ENCODE results near the gene CD81.

Gene CD81

DNA sequence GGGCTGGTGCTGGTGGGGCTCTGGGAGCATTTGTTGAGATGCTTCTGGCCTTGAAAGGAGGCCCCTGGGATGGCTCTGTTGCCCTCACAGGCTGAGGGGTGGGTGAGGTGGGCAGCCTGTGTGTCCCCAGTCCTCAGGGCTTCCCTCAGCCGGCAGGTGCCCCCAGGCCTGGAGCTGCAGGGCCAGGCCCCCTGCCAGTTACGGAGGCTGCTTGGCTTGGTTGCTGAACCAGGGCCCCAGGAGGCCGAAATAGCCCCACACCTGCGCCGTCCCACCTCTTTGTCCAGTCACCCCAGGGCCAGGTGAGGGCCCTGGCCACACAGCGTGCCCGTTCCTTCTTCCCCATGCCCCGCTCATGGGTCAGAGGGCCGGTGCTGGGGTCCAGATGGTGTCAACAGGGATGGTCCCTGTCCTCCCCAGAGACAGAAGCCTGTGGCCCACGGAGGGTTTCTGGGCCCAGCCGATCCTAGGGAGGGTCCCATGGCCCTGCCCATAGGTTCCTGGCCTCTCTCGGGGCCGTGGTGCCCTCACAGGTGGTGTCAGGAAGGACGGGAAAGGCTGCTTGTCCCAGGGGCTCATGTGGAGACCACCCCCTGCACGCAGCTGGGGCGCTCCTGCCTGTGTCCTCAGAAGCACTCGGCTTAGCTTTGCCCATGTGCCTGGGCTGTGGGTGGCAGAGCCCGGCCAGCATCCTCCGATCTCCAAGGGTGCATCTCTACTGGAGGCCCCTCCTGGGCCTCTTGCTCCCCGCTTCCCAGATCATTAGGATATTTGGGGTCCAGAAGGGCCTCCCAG, 14.3 kb downstream of the CD81 start:
- no peak for DNase-seq

DNA sequence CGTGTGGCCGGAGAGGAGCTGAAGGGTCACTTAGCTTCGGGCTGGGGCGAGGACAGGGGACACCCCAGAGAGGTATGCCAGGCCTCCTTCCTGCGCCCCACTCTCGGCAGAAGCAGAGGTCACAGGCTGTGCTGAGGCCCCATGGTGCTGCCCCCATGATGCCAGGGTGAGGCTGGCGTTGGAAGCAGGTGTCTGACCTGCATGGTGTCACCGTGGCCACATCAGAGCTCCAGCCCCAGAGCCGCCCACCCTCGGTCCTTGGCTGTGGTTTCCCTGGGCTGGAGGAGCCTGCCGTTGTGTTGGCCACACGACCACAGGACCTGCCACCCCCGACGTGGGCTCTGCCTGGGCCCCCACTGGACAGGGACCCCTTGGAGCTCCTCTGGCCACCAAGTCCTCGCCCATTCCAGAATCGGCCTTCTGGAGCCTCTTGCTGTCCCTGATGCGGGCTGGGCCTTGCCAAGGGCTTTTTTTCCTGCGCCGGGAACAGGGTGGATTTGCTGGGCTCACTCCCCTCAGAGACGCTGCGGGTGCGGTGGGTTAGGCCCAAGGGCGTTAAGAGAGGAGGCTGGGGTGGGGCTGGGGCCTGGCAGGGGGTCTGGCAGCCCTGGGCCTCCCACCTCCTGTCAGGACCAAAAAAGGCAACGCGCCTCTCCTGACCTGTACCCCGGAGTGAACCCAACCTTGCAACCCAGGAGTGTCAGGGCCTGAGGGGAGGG, 15.3 kb downstream of the CD81 start:
- DNase-seq, result no peak

DNA sequence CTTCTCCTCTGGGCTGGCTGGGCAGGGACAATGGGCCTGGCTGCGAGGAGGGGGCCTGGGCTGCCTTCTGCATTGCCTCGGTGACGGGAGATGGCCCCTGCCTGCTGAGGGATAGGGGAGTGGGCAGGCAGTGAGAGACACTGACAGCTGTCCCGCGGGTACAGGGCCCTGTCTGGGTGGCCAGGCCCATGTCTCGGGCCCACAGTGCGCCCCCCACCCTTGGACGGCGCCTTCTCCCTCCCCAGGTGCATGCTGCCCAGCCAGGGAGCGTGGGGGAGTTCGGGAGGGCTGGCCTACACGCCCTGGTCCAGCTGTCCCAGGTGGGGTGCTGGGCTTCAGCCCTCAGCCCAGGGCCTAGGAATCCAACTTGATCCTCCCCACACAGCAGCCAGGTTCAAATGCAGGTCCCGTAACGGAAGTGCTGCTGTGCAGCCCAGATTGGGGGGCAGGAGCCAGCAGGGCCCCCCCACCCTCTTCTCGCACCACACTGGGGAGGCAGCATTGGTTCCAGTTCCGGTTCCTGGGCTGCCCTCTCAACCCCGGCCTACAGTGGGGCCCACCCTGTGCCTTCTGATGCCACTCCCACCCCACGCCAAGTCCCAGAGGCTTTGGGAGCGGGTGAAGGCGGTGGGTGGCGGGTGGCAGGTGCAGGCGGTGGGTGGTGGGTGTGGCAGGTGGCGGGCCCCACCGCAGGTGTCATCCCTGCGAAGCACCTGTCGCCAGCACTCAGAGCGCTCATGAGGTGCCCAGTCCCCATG, 16.2 kb downstream of the CD81 start:
- DNase-seq, result no peak

DNA sequence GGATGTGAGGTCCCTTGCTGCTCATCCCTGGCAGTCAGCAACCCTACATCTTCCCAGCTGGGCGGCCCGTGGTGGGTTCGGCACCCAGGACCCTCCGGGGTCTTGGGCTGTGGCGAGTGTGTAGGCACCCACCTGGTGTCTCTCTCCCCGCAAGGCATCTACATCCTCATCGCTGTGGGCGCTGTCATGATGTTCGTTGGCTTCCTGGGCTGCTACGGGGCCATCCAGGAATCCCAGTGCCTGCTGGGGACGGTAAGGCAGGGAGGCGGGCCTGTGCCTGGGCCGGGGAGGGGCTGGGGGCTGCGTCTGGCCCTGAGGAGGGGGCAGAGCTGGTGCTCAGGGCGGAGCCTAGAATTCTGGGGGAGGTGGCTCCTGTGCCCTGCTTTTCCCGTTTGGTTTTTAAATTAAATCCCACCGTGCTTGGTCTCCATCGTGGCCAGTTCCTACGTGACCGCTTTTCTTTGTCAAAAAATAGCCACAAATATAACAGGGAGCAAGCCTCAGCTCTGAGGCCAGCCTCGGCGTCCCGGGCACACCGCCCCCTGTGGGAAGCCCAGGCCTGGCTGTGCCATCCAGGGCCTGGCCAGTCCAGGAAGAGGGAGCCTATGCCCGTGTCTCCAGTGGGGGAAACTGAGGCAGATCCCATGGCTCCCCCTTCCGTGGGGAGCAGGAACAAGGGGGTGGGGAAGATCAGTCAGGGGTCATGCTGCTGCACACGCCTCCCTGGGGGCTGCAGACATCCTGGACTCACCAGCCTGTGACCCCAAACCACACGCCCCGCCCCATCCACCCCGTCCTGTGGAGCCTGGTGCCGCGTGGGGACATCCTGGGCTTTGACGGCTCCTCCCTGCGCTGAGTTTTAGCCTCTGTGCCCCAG, 17.1 kb downstream of the CD81 start:
- DNase-seq, result no peak

DNA sequence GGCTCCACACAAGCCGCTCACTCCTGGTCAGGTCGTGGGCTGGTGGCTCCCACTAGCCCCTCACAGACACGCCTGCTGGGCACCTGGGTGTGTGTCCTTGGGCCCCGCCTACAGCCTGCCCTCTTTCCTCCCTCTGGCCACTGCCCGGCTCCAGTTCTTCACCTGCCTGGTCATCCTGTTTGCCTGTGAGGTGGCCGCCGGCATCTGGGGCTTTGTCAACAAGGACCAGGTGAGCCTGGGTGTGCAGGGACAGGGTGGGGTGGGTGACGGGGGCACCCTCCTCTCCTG, 17.7 kb downstream of the CD81 start:
- no peak for DNase-seq

DNA sequence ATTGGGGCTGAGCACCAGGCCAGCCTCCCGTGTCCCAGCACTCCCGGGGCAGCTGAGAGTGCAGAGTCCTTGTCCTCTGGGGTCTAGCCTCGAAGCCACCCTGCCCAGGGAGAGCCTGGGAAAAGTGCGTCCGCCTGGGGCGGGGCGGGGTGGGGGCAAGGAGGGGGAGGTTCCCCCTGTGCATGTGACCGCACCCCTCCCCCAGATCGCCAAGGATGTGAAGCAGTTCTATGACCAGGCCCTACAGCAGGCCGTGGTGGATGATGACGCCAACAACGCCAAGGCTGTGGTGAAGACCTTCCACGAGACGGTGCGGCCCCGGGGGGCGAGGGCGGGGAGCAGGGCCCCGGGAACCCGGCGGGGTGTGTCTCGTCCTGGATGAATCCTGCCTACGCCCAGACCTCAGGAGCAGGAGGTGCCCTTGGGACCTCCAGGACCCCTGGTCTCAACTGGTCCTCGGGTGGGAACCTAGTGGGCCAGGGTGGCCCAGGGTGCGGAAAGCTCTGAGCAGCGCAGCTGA, 18.2 kb downstream of the CD81 start:
- no peak for DNase-seq

DNA sequence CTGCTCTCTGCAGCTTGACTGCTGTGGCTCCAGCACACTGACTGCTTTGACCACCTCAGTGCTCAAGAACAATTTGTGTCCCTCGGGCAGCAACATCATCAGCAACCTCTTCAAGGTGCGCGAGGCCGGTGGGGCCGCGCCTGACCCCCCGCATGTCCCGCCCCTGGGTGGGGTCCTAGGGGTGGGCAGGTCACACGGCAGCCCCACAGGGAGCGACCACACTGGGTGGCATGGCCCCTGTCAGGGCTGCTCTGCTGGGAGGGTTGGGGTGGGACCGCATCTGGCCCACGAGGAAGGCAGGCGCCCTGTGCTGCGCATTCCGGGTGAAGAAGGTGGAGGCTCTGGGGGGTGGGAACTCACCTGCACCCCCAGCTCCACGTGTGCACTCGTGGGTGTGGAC, 18.7 kb downstream of the CD81 start:
- no peak for DNase-seq

DNA sequence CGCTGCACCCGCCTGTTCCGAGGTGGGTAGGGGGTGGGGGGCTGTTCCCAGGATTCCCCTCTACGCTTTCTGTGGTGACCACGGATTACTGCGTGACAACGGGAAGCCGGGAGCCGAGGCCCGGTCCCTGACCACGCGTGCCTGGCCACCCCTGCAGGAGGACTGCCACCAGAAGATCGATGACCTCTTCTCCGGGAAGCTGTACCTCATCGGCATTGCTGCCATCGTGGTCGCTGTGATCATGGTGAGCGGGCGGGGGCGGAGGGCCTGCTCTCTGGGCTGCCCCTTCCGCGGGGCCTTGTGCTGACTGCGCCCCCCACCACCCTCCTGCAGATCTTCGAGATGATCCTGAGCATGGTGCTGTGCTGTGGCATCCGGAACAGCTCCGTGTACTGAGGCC, 19.4 kb downstream of the CD81 start:
- no peak for DNase-seq

DNA sequence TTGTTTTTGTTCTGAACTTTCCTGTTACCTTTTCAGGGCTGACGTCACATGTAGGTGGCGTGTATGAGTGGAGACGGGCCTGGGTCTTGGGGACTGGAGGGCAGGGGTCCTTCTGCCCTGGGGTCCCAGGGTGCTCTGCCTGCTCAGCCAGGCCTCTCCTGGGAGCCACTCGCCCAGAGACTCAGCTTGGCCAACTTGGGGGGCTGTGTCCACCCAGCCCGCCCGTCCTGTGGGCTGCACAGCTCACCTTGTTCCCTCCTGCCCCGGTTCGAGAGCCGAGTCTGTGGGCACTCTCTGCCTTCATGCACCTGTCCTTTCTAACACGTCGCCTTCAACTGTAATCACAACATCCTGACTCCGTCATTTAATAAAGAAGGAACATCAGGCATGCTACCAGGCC, 19.9 kb downstream of the CD81 start:
- no peak for DNase-seq

DNA sequence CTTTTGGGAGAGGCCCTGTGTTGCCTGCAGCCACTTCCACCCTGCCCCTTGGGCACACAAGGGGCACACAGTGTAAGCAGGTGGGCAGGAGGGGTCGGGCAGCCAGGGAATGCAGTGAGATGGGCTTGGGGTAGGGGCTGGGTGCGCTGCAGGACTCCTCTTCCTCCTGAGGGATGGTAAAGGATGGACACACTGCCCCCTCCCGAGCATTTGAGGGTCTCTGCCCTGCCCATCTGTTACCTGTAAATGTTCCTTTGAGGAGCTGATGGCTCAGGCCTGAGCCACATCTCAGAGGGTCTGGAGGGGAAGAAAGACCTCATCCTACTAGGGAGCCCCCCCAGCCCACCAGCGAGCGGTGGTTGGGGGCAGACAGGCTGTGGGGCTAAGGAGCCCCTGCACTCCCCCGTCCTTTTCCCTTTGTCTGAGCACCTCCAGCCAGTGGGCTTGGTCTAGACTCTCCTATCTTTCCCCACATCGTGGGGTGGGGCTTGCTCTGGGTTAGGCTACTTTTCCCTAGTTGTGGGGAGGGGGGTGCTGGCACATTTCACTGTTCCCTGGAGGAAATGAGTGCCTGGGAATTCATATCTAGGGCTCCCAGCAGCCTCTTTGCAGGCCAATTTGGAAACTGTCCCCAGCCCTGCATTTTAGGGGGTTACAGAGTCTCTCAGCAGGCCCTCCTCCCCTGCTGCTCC, 21.7 kb downstream of the CD81 start:
- no peak for DNase-seq

DNA sequence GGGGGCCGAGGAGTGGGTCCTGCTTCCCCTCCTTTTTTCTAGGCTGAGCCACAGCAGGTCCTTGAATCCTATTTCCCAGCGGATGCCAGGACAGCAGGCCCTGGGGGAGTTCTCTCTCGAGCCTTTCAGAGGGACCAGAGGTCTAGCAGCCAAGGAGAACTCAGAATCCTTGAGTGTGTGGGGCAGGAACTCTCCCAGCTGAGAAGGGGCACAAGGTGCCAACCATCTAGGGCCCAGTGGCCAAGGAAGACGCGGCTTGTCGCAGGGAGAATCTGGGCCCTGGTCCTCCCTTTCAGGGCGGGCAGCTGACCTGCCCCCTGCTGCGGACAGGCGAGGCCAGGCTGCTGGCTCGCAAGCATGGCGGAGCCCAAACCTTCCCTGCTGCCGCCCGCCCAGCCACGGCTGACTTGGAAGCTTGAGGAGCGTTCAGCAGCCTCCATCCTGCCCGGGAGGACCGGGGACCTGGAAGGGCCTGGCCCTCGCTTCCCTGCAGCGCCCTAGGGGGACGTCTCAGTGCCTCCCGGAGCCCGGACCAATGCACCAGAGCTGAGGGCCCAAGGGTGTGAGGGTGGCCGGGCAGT, 22.5 kb downstream of the CD81 start:
- no peak for DNase-seq

DNA sequence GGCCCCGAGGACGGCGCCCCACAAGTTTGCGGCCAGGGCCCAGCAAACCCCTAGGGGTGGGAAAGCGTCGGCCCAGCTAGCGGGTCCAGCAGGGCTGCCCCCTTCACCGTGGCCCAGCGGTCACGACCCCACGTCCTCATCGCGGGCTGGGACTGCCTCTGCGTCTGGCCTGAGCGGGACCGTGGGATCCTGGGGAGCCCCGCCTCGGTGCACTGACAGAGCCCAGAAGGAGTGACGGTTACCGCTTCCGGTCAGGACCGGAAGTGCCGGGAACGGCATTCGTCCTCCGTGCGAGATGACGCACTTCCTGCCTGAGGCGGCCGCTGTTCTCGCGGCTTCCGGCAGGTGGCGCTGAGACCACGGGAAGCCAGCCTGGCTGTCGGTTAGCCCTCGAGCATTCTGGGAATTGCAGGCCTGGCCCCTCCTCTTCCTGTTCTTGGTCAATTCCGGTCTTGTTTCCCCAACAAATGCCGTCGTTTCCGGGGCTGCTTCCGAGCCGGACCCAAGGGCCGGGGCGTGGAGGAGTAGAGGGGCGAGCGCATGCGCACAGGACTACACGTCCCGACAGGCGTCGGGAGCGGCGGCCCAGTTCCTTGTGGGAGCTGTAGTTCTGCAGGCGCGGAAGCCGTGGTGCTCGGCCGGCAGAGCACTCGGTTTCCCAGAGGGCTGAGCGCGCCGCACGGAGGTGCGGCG, 23.1 kb downstream of the CD81 start, which contains the start of gene TSSC4:
Gene TSSC4, plus strand, starts transcription at position 682 of the 693 bp plus-strand sequence. CDS start 1,884 bp downstream, outside the sequence.
- DNase-seq, result peak; percentile 100

DNA sequence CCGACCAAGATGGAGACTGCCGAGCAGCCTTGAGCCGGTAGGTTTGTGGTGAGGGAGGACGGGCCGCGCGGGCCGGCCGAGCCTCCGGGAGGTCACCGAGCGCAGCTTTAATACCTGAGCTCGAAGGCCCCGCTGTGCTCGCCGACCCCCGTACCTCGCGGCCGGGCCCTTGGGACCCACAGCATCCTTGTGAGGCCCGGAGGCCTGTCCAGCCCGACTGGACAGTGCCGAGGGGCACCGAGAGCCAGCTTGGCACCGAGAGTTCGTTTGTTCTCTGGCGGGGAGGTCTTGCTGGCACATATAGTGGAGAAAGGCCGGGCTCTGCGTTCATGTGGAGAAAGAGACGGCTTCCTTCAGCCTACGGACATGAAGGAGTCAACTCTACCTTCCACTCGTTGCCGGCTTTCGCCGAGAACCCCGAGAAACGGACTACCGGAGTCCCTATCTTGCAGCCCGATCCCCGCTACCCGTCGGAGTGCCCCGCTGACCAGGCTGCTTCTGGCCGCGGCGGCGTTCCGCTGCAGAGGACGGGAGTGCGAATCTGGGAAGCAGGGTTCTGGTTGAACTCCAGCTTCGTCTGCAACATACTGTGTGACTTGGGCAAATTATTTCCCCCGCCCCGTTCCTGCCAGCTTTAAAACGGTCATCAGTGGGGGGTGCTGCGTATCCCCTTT, 23.8 kb downstream of the CD81 start:
- DNase-seq, result no peak

DNA sequence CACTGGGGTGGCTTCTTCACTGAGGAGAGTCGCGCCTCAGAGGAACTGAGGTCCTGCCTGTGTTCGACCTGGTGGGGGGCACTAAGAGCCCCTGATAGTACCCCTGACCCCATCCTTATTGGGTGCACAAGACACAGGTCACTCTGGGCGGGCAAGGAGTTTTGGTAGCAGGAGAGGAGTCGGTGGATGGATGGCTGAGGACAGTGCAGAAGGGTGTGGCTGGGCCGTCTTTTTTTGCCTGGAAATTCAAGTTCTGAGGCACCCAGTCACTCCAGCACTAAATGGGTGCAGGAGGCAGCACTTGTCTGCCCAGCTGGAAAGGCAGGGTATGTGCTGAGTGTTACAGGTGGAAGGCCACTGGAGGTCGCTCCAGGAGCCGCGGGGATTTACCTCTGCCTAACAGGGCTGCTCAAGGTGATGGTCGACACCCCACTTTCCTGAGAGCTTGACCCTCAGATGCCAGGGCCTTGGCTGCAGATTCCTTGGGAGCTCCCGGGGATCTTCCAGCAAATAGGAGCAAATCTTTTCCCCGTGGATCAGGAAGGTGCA, 24.4 kb downstream of the CD81 start:
- DNase-seq, result no peak

DNA sequence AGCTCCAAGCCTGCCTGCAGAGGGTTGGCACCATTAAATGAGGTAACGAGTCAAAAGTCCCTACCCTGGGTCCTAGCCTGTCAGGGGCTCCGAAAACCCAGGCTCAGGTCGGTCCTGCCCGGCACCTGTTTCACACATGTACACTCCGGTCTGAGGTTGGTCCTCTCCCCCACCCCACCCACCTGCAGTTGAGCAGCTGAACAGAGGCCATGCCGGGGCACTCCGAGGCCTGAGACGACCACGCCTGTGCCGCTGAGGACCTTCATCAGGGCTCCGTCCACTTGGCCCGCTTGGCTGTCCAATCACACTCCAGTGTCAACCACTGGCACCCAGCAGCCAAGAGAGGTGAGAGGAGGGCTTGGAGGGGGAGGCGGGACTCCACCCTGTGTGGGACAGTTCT, 25.0 kb downstream of the CD81 start:
- no peak for DNase-seq

DNA sequence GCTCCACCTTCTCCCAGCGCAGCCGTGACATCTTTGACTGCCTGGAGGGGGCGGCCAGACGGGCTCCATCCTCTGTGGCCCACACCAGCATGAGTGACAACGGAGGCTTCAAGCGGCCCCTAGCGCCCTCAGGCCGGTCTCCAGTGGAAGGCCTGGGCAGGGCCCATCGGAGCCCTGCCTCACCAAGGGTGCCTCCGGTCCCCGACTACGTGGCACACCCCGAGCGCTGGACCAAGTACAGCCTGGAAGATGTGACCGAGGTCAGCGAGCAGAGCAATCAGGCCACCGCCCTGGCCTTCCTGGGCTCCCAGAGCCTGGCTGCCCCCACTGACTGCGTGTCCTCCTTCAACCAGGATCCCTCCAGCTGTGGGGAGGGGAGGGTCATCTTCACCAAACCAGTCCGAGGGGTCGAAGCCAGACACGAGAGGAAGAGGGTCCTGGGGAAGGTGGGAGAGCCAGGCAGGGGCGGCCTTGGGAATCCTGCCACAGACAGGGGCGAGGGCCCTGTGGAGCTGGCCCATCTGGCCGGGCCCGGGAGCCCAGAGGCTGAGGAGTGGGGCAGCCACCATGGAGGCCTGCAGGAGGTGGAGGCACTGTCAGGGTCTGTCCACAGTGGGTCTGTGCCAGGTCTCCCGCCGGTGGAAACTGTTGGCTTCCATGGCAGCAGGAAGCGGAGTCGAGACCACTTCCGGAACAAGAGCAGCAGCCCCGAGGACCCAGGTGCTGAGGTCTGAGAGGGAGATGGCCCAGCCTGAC, 26.0 kb downstream of the CD81 start:
- DNase-seq, result no peak

DNA sequence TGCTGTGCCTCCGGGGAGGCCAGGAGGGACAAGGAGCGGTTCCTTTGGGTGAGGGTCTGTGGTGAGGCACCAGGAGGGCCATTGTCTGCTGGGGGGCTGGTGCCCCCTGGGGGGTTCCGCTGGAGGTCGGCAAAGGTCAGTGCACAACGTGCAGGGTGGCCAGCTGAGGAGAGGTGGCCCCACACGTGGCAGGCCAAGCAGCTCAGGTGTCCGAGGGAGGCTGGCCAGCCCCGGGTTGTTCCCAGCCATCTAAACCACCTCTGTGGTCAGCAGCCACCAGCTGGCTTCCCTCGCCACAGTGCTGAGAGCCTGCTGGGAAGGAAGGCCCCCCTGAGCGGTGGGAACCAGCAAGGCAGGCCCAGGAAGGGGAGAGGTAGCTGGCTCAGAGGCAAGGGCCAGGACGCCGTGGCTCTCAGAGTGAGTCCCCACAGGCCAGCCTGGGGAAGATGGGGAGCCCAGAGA, 27.7 kb downstream of the CD81 start:
- DNase-seq, result no peak

DNA sequence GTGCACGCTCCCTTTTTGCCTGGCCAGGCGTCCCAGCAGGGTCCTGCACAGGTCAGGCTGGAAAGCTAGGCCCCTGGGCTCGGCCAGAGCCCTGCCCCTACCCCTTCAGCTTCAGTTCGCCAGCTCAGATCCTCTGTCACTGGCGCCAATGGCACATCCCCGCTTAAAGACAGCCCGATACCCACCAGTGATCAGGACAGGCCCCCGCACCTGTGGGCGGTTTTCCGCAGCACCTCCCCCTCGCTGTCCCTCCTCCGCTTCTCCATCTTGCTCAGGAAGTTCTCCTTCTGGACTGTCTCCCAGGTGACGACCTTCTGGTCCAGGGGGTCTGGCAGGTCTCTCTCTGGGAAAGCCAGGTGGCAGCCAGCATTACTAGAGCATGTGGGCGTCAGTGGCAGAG, 29.3 kb downstream of the CD81 start:
- DNase-seq, result no peak

DNA sequence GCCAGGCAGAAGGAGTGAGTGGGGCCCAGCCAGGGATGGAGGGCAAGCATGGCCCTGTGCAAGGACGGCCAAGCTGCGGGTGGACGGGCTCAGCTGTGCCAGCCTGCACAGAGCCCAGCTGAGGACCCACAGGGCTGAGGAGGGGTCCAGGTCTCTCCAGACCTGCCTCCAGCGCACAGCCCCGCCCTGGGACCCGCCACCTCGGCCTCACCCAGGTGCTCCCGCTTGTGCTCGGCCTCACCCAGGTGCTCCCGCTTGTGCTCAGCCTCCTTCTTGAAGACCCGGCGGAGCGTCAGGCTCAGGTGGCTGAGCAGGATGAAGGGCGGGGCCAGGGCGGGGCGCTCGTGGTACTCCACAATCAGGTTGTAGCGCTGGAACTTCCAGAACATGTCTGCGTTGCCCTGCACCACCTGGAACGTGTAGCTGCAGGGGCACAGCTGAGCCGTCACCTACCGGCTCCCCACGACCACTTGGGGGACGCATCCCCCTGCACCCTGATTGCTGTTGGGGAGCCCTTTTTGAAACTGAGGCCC, 29.8 kb downstream of the CD81 start:
- no peak for DNase-seq

Measured in CD4-positive, alpha-beta T cell treated with Interleukin-6 for 4 hours (primary cell).